ENCODE data around the gene MTX3.

MTX3 gene, protein sequence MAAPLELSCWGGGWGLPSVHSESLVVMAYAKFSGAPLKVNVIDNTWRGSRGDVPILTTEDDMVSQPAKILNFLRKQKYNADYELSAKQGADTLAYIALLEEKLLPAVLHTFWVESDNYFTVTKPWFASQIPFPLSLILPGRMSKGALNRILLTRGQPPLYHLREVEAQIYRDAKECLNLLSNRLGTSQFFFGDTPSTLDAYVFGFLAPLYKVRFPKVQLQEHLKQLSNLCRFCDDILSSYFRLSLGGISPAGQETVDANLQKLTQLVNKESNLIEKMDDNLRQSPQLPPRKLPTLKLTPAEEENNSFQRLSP

DNA sequence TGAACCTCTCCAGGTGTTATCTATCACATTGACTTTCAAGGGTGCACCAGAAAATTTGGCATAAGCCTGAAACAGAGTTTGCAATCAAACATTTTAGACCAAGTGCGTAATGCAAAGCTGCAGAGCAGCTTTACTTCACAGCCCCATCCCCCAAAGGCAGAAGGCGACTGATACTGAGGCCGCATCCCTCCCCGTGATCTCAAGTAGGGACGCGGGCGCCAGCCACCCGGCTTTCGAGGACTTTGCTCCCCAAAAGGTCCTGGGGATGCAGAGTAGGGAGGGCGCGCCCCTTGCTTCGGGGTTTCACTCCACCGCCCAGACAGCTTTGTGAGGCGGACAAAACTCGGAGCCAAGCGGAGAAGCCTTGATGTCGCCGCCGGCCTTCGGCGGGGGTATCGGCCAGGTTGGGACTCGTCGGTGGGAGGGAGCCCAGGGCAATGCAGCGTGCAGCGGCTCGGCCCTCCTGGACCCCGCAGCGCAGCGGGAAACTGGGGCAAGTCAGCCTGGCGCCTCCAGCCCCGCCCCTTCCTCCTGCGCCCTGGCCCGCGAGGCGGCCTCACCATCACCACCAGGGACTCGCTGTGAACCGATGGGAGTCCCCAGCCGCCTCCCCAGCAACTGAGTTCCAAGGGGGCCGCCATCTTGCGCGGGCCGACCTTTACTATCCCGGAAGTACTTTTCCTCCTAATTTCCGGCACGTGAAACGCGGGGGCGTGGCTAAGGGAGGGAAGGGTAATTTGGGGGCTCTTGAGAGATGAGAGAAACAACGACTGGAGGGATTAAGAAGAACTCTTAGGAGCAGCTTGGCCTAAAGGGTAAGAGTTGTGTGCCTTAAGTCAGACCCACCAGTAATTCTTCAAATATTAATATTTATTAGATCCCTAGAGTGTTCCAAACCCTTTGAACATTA is at the start of gene MTX3:
MTX3 (minus strand) TSS at position 665 of the 910 bp plus-strand sequence; CDS start at position 641, 24 bp downstream.
- peak; percentile 95 for DNase-seq

- no peak for DNase-seq
Measured at GRCh38 chr5:80039650-80040049, 48.6 kb upstream of the MTX3 start.

GRCh38 chr5:80037366-80037765 is 46.3 kb upstream of the MTX3 start:
- DNase-seq = no peak

DNA sequence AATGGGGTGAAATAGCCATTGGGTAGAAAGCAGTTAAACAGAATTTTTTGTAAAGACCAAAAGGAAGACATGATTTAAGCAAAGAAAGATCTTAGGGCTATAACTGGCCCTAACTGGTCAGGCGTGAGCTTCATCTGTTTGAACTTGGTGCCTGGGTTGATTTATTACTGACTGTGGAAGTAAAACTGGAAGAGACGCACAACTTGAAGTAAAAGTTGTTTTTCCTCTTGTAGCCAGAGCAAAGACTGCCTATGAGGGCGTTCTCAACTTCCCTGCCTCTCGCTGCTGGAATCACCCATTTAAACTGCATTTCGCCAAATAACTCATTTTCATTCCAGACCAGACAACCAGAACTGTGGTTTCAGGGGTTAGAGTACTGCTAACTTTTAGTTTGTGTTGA is 45.6 kb upstream of the MTX3 start:
- no peak for DNase-seq

GRCh38 chr5:80035839-80036238 is 44.8 kb upstream of the MTX3 start:
- DNase-seq = no peak

GRCh38 chr5:80034962-80035821 is 44.1 kb upstream of the MTX3 start, which contains the start of gene THBS4:
TSS of gene THBS4 (plus strand) at chr5:80035348. CDS start at chr5:80035538, 190 bp downstream.
- DNase-seq = peak; percentile 21

DNA sequence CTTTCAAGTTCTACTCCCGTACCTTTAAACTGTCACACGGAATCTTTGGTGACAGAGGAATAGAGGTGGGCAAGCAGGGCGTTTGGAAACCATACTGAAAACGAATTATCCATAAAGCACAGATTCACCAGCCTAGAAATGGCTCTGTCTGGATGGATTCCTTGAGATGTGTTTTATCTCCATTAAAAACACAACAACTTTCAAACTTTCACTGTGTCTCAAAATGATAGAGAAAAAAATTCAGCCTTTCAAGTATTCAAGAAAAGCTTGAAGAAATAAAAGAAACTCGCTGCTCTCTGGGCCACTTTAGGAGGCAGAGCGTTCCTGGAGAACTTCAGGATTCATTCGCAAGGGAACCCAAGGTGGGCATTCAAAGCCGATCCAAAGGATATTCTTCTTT is 43.5 kb upstream of the MTX3 start:
- peak; percentile 49 for DNase-seq

- no peak for DNase-seq
Measured at GRCh38 chr5:80033513-80033912, 42.5 kb upstream of the MTX3 start.

- DNase-seq = no peak
Measured at GRCh38 chr5:80031109-80031508, 40.0 kb upstream of the MTX3 start.

DNA sequence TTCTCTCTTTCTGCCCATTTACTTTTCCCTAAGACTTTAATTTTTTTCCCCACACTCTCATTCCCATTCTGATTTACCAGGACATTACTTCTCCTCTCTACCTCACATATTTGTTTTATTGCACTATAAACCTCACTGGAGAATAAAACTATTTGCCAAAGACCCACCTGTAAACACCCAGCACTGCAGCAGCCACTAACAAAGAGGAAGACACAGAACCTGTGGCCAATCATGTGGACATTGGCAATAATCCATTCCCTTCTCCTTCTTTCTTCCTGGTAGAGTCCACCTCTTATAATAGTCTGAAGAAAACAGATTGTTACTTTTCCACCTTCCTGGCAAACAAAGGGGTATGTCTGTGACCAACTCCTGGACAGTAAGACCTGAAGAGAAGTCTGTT is 35.8 kb upstream of the MTX3 start:
- DNase-seq = no peak

- DNase-seq = no peak
Measured at GRCh38 chr5:80025069-80025468, 34.0 kb upstream of the MTX3 start.

GRCh38 chr5:80010754-80011392 is 19.8 kb upstream of the MTX3 start:
- no peak for DNase-seq

GRCh38 chr5:80008995-80009765 is 18.1 kb upstream of the MTX3 start:
- peak; percentile 9 for DNase-seq

- no peak for DNase-seq
Measured at GRCh38 chr5:80002677-80003076, 11.6 kb upstream of the MTX3 start.

GRCh38 chr5:79999722-80000121 is 8.7 kb upstream of the MTX3 start:
- no peak for DNase-seq

DNA sequence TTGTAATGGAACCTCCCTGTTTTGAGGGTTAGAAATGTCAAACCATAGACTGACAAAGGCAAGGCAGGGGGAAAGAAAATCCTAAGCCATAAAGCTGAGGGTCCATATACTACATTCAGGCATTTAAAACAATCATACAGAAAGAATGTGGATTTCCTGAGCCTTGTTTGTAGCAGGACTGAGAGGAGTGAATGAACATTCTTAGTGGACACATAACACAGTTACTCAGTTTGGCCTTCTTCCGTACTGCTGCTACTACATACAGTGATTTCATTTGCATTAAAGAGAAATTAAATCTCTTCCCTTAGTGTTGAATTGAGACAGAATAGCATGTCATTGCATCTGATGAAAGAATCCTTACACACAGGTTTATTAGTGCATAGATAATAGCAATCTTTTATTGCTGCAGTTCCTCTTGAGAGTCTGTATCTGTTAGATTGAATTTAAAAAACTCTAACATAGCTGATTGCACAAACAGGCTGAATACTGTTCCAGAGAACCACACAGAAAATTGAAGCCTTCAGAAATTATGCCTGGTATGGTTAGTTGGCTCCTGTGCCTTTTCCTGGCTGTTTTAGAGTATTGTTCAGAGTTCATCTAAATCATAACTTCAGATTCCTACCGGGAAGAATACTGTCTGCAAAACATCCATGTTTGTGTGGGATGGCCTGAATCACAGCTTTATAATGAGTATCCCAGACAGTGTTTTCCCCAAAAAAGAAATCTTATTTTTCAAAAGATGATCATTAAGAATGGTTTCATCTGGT is 2.0 kb upstream of the MTX3 start:
- no peak for DNase-seq

DNA sequence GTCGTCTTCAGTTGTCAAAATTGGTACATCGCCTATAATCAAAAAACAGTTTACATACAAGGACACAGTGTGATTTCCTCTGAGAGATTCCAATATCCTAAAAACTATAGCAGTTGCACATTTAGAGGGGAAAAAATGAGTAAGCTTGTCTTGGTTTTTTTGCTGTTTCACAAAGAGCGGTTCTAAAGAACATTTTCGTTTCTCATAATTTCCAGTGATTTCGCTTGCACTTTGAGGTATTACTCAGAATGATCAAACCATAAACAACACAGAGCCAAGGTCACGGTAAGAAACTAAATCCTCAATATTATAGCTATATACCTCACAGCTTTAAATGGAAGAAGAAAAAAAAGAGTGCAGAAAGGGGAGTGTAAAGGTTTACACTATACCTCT is 861 bp downstream of the MTX3 start:
- no peak for DNase-seq

DNA sequence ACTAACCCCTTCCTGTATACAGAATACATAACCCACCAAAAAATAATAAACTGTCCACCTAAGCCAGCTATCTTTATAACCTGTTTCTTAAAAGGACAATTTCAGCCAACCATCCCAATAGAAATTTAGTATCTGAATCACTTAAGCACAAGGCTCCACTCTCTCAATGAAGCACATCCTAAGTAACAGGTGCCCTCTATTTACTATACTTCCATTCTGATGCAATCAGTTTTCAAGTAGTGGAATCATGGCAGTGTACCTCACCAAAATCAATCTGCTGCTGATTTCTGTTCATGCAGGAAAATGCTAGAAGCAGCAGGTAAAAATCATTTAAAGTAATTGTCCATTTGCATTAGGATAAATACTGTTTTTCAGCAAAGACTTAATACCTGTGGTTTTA is 4.8 kb downstream of the MTX3 start:
- DNase-seq = no peak

- DNase-seq = no peak
Measured at GRCh38 chr5:79985288-79985687, 5.8 kb downstream of the MTX3 start.

- DNase-seq = no peak
Measured at GRCh38 chr5:79984363-79984762, 6.7 kb downstream of the MTX3 start.

DNA sequence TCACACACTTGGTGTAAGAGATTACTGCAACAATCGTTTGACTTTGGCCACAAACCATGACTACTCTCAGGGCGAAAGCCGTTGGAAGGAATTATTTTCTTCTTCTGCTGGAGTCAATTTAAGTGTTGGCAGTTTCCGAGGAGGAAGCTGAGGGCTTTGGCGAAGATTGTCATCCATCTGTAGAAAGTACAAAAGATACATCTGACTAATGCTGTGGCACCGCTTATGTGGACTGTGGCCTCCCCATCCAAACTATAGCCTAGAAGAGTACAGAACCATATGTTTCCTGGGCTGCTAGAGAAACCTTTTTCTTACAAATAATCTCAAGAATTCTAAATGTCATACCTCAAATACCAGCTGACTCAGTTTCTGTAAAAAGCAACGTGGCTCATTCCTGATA is 7.4 kb downstream of the MTX3 start:
- DNase-seq = no peak

Data from eye (tissue), 1 donor.